HUES6 (cell line): Measurements from ENCODE around the gene MDGA2.
"Not testable (repeated sequence)": the region's sequence is repeated elsewhere in the genome, so short reads cannot be mapped to it uniquely, and the experiment has no call there.

Experiments
- H3K27ac ChIP-seq: 2 replicates; pipeline ENCODE4 v1.7.0; 2013; ENCODE audit warnings: low read depth, mild to moderate bottlenecking, low read length, inconsistent platforms
- H3K27me3 ChIP-seq: 2 replicates; pipeline ENCODE4 v1.6.1; 2013; ENCODE audit warnings: low read length; ENCODE audit not compliant: control insufficient read depth, insufficient read depth
- H3K36me3 ChIP-seq: 2 replicates; pipeline ENCODE4 v1.6.1; 2013; ENCODE audit warnings: low read length; ENCODE audit not compliant: control insufficient read depth, insufficient read depth
- H3K4me1 ChIP-seq: 2 replicates; pipeline ENCODE4 v1.6.1; 2013; ENCODE audit warnings: low read length; ENCODE audit not compliant: control insufficient read depth, insufficient read depth
- H3K4me3 ChIP-seq: 2 replicates; pipeline ENCODE4 v1.5.1; 2013; ENCODE audit warnings: low read depth, low read length
- H3K9ac ChIP-seq: one replicate; pipeline ENCODE4 v1.6.1; 2013; ENCODE audit warnings: mild to moderate bottlenecking, low read length
- H3K9me3 ChIP-seq: 2 replicates; pipeline ENCODE4 v1.6.1; 2013; ENCODE audit warnings: low read depth, low read length; ENCODE audit not compliant: control insufficient read depth, insufficient read depth

MDGA2 gene

DNA sequence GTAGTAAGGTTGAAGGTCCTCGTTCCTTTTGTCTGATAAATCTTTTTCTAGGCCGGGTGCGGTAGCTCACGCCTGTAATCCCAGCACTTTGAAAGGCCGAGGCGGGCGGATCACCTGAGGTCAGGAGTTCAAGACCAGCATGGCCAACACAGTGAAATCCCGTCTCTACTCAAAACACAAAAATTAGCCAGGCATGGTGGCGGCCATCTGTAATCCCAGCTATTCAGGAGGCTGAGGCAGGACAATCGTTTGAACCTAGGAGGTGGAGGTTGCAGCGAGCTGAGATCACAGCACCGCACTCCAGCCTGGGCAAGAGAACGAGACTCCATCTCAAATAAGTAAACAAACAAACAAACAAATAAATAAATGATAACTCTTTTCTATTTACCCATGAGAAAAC is 51.3 kb downstream of the MDGA2 start:
- not testable (repeated sequence) for H3K4me3 ChIP-seq, H3K4me1 ChIP-seq, H3K27me3 ChIP-seq, H3K27ac ChIP-seq, H3K36me3 ChIP-seq, H3K9me3 ChIP-seq, H3K9ac ChIP-seq

- Histone ChIP-seq H3K36me3 (no peaks in the 10 kb centered on the region), H3K4me3 (no peak overlapping the region), H3K27ac (no peak overlapping the region), H3K9me3 (no peaks in the 10 kb centered on the region), H3K9ac (no peak overlapping the region), H3K27me3 (no peaks in the 10 kb centered on the region), H3K4me1 (no peaks in the 10 kb centered on the region)
Measured at GRCh38 chr14:47619392-47619791, 56.0 kb downstream of the MDGA2 start.

DNA sequence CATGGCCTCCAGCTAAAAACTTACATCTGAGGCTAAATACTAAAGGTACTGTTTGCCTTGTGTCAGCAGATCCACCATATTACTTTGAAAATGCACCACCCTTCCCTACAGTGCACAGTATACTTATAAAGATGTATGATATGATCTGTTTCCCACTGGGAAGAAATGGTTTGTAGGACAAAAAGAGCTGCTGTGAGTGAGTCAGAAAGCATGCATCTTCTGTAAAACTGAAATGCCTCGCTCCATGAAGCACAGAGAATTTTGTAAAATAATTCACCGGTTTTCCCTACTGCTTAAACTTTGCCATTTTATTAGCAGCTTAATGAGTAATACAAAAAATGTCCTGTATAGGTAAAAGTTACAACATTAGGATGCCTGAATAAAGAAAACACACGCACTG is 68.8 kb downstream of the MDGA2 start:
- H3K4me1 ChIP-seq = no peaks in the 10 kb centered on the region
- H3K4me3 ChIP-seq = no peak overlapping the region
- H3K27me3 ChIP-seq = no peaks in the 10 kb centered on the region
- no peaks in the 10 kb centered on the region for H3K9me3 ChIP-seq
- no peak overlapping the region for H3K27ac ChIP-seq
- no peaks in the 10 kb centered on the region for H3K36me3 ChIP-seq
- H3K9ac ChIP-seq = no peak overlapping the region

DNA sequence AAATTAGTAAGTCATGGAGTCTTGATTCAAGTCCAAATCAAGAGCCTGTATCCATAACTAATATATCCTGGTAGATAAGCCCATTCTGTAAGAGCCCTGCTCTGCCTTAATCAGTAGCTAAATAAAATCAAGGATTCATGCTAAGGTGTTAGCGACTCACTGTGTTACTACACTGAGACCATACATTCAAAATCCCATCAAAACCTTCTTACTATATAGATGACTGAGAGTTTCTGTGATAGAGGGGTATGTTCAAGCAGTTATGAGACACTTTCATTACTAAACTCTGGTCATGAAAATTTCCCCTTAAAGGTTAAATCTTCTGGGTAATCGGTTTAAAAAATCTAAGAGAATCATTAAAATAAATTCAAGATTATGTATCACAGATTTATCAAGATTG is 78.5 kb downstream of the MDGA2 start:
- Histone ChIP-seq H3K9me3 (no peaks in the 10 kb centered on the region), H3K27ac (no peak overlapping the region), H3K9ac (no peak overlapping the region), H3K27me3 (no peaks in the 10 kb centered on the region), H3K4me1 (no peaks in the 10 kb centered on the region), H3K36me3 (no peaks in the 10 kb centered on the region), H3K4me3 (no peak overlapping the region)

- Histone ChIP-seq H3K27ac (no peak overlapping the region), H3K27me3 (no peaks in the 10 kb centered on the region), H3K4me1 (no peaks in the 10 kb centered on the region), H3K4me3 (no peak overlapping the region), H3K9me3 (no peaks in the 10 kb centered on the region), H3K9ac (no peak overlapping the region), H3K36me3 (no peaks in the 10 kb centered on the region)
Measured at GRCh38 chr14:47596232-47596631, 79.2 kb downstream of the MDGA2 start.

DNA sequence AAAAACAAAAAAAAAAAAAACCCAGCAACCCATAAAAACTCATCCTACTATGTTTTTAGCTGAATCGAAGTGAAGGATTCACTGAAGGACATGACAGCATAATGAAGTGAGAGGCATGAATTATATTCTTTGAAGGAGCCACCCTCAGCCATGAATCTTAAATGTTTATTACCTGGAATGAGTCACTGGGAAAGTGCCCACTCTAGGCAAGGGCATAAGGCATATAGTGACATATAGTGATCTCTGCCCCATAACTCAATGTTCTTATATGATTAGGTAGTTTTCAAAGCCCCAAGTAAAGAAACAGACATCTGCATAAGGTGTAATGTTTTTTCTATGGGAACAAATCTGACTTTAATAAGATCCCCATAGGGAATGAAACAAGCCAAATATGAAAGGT is 79.9 kb downstream of the MDGA2 start:
- H3K36me3 ChIP-seq = no peaks in the 10 kb centered on the region
- H3K27me3 ChIP-seq = no peaks in the 10 kb centered on the region
- no peak overlapping the region for H3K4me3 ChIP-seq
- no peaks in the 10 kb centered on the region for H3K9me3 ChIP-seq
- H3K4me1 ChIP-seq = no peaks in the 10 kb centered on the region
- H3K27ac ChIP-seq = no peak overlapping the region
- H3K9ac ChIP-seq = no peak overlapping the region

DNA sequence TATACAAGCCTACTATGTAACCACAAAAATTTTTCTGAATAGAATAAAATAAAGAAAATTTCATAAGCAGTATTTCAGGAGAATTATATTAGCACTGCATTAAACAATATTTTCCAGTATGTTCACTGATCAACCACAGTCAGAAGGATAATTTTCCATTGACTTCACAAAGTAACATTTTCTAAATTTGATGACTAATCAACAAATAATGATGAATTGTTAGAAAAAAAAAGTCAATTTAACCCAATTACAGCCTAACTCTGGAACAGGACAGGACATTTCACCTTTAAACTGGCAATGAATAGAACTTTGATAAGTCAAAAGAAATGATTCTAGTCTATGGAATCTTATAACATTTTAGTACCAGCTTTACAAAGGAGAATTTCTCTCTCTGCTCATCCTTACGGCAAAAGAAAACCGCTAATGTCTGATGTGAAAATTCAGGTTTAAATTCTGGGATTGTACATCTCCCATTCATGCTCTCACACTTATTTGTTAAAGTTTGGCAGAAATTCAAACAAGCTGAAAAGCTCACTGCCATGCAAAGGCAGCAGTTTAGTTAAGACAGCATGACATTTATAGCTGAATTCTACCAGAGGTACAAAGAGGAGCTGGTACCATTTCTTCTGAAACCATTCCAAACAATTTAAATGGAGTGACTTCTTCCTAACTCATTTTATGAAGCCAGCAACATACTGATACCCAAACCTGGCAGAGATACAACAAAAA is 84.5 kb downstream of the MDGA2 start:
- no peaks in the 10 kb centered on the region for H3K27me3 ChIP-seq
- H3K36me3 ChIP-seq = no peaks in the 10 kb centered on the region
- H3K9me3 ChIP-seq = no peaks in the 10 kb centered on the region
- H3K27ac ChIP-seq = no peak overlapping the region
- H3K4me3 ChIP-seq = no peak overlapping the region
- H3K4me1 ChIP-seq = no peaks in the 10 kb centered on the region
- no peak overlapping the region for H3K9ac ChIP-seq

DNA sequence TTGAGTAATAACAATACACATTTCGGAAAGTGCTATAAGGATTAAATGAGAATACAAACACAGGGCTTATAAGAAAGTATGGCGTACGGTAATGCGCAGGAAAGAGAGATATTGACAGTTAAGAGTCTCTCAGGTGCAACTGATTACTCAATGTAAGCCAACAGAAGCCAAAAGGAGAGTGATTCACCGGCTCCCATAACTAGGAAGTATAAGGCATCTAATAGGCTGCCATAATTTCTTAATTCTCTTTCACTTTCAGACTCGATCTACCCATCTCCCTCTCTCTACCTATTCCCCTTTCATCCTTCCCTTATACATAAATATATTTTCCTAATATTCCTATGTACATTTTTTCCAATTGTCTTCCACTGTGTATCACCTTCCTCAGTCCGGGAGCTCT is 90.0 kb downstream of the MDGA2 start:
- Histone ChIP-seq H3K36me3 (no peaks in the 10 kb centered on the region), H3K27me3 (no peaks in the 10 kb centered on the region), H3K27ac (no peak overlapping the region), H3K9ac (no peak overlapping the region), H3K4me1 (no peaks in the 10 kb centered on the region), H3K9me3 (no peaks in the 10 kb centered on the region), H3K4me3 (no peak overlapping the region)

GRCh38 chr14:47567273-47567672 is 108.1 kb downstream of the MDGA2 start:
- Histone ChIP-seq H3K4me3 (no peak overlapping the region), H3K9ac (no peak overlapping the region), H3K27me3 (no peaks in the 10 kb centered on the region), H3K9me3 (no peaks in the 10 kb centered on the region), H3K27ac (no peak overlapping the region), H3K4me1 (no peaks in the 10 kb centered on the region), H3K36me3 (no peaks in the 10 kb centered on the region)

- Histone ChIP-seq H3K27me3 (no peaks in the 10 kb centered on the region), H3K9ac (no peak overlapping the region), H3K9me3 (no peaks in the 10 kb centered on the region), H3K27ac (no peak overlapping the region), H3K4me1 (no peaks in the 10 kb centered on the region), H3K36me3 (no peaks in the 10 kb centered on the region), H3K4me3 (no peak overlapping the region)
Measured at GRCh38 chr14:47557894-47558293, 117.5 kb downstream of the MDGA2 start.

GRCh38 chr14:47555333-47555732 is 120.1 kb downstream of the MDGA2 start:
- Histone ChIP-seq H3K9me3 (no peaks in the 10 kb centered on the region), H3K4me3 (no peak overlapping the region), H3K36me3 (no peaks in the 10 kb centered on the region), H3K4me1 (no peaks in the 10 kb centered on the region), H3K27ac (no peak overlapping the region), H3K27me3 (no peaks in the 10 kb centered on the region), H3K9ac (no peak overlapping the region)

- Histone ChIP-seq H3K4me1 (no peaks in the 10 kb centered on the region), H3K9ac (no peak overlapping the region), H3K36me3 (no peaks in the 10 kb centered on the region), H3K9me3 (no peaks in the 10 kb centered on the region), H3K27ac (no peak overlapping the region), H3K4me3 (no peak overlapping the region), H3K27me3 (no peaks in the 10 kb centered on the region)
Measured at GRCh38 chr14:47549886-47550285, 125.5 kb downstream of the MDGA2 start.
